Loucy (cell line): Measurements from ENCODE around the gene ARHGAP15.

Experiments
- CTCF ChIP-seq: fragments of 200-600 bp; sonication (generic); conservative IDR thresholded peaks from 2 replicates; pipeline ENCODE4 v1.5.1; 2014; ENCODE audit warnings: mild to moderate bottlenecking, antibody characterized with exemption, low read length
- EZH2phosphoT487 ChIP-seq: fragments of 200-600 bp; IDR thresholded peaks from 2 replicates; pipeline ENCODE4 v1.6.1; 2018; ENCODE audit warnings: antibody characterized with exemption, mild to moderate bottlenecking, moderate library complexity, borderline replicate concordance

- TF ChIP-seq EZH2phosphoT487 (no peak), CTCF (no peak)
Observed at GRCh38 chr2:143603035-143603655, 473.9 kb downstream of the ARHGAP15 start.
